Aorta (tissue), 5 donors: Measurements from ENCODE around the gene SP140. TPM values are rescaled to one million over a fixed set of nuclear protein-coding genes. Genes with fewer than 3 reads are reported as not detected.

Source experiments
- ATAC-seq: fragments of 200-7000 bp; cut with Tn5 transposase; one replicate; pipeline ENCODE4 v1.9.1; 2022; ENCODE audit warnings: moderate library complexity; ENCODE audit not compliant: low FRiP score
- DNase-seq, 2 donors: peaks; one replicate each; pipeline ENCODE4 v3.0.0-alpha.2; 2020
- H3K27ac ChIP-seq, 2 donors: one replicate each; pipeline ENCODE4 v1.5.1; 2013; ENCODE audit warnings: low read length in 2 of 2, mild to moderate bottlenecking in 2 of 2, moderate library complexity in 2 of 2, control low read depth in 1 of 2, inconsistent platforms in 1 of 2, low read depth in 1 of 2
- H3K27me3 ChIP-seq, 2 donors: one replicate each; pipeline ENCODE4 v1.6.1; 2013; ENCODE audit warnings: control low read depth in 1 of 2, low read length in 1 of 2, mild to moderate bottlenecking in 1 of 2, moderate library complexity in 1 of 2; ENCODE audit not compliant: insufficient read depth in 2 of 2, control insufficient read depth in 1 of 2
- H3K36me3 ChIP-seq, 2 donors: one replicate each; pipeline ENCODE4 v1.6.1; 2013; ENCODE audit warnings: control low read depth in 1 of 2, low read length in 1 of 2, mild to moderate bottlenecking in 1 of 2; ENCODE audit not compliant: insufficient read depth in 2 of 2, control insufficient read depth in 1 of 2
- H3K4me1 ChIP-seq, 2 donors: one replicate each; pipeline ENCODE4 v1.6.1; 2013; ENCODE audit warnings: low read length in 2 of 2, control low read depth in 1 of 2, mild to moderate bottlenecking in 1 of 2, moderate library complexity in 1 of 2; ENCODE audit not compliant: insufficient read depth in 2 of 2, control insufficient read depth in 1 of 2
- H3K4me3 ChIP-seq, 2 donors: one replicate each; pipeline ENCODE4 v1.5.1; 2013; ENCODE audit warnings: low read length in 2 of 2, control low read depth in 1 of 2, mild to moderate bottlenecking in 1 of 2
- H3K9me3 ChIP-seq: one replicate; pipeline ENCODE4 v1.6.1; 2013; ENCODE audit warnings: mild to moderate bottlenecking, low read length; ENCODE audit not compliant: control insufficient read depth
- WGBS, 2 donors: extraction: QIAGEN DNeasy Blood & Tissue Kit; methylation state at CpG; one replicate each; pipeline ENCODE4 v1.1.7; 2013; 5-methylcytosine and 5-hydroxymethylcytosine counted together
- intact Hi-C, 2 donors: fragments of 100-400 bp; cut with DNase I; formaldehyde crosslinking; loops; one replicate each; pipeline versions ENCODE4 v1.14.2 to v1.15.0; 2022
- polyA plus RNA-seq, 2 donors: library from polyadenylated mRNA; stranded (reverse); fragments of 200-250 nt; gene quantifications; one replicate each; pipeline ENCODE4 v1.2.3, GENCODE V29; 2013
- total RNA-seq, 2 donors: library from RNA; stranded (reverse); fragmentation: NEBNext Ultra II Directional; extraction: Animal tissue kit (Norgen Biotek cat#: 25700); gene quantifications; one replicate each; pipeline ENCODE4 v1.2.1, GENCODE V29; 2021
- donor health status: healthy with polysubstance abuse.
- donor health status: Bipolar disorder and iron deficiency.
- donor health status: DM: no; HTN: no; CAD: no.
- donor health status: DM: no; HTN: no; CAD: no.
- donor health status: DM: yes; HTN: yes; CAD: no.

Gene SP140
- total and polyA plus RNA-seq, 4 donors: 0.13 to 4.1 (median 1.4) TPM

GRCh38 chr2:230234122-230234722, 8.7 kb downstream of the SP140 start:
- 69 to 87% methylated on average over 3 of the region's 3 CpGs for WGBS, 2 donors
- Histone ChIP-seq H3K9me3 (no peaks in the 10 kb centered on the region), H3K4me1 (no peaks in the 10 kb centered on the region), H3K27ac (no peak overlapping the region), H3K4me3 (no peak overlapping the region), H3K27me3 (no peaks in the 10 kb centered on the region), H3K36me3 (no peaks in the 10 kb centered on the region)
- intact Hi-C loops: no loop called here
- ATAC-seq (no peak), DNase-seq (no peak)

- DNase-seq: no peak
- intact Hi-C loops: no loop called here
- Histone ChIP-seq H3K36me3 (no peaks in the 10 kb centered on the region), H3K4me3 (no peak overlapping the region), H3K4me1 (no peaks in the 10 kb centered on the region), H3K27ac (no peak overlapping the region), H3K27me3 (peaks cover 0 to 2% of the 10 kb centered on the region in 2 donors), H3K9me3 (no peaks in the 10 kb centered on the region)
- ATAC-seq: no peak
- 76 to 84% methylated on average over 3 of the region's 3 CpGs for WGBS, 2 donors
Observed at GRCh38 chr2:230234845-230235244, 9.3 kb downstream of the SP140 start.

- H3K4me3 ChIP-seq: no peak overlapping the region
- no peak overlapping the region for H3K27ac ChIP-seq
- no peaks in the 10 kb centered on the region for H3K4me1 ChIP-seq
- no peaks in the 10 kb centered on the region for H3K36me3 ChIP-seq
- no peak for ATAC-seq
- 85 to 87% methylated on average over 2 of the region's 2 CpGs for WGBS, 2 donors
- DNase-seq: no peak
- peaks cover 0 to 4% of the 10 kb centered on the region in 2 donors for H3K27me3 ChIP-seq
- intact Hi-C loops: no loop called here
- no peaks in the 10 kb centered on the region for H3K9me3 ChIP-seq
Observed at GRCh38 chr2:230244211-230244610, 18.7 kb downstream of the SP140 start.

GRCh38 chr2:230246206-230246605, 20.7 kb downstream of the SP140 start:
- no peaks in the 10 kb centered on the region for H3K36me3 ChIP-seq
- 64 to 68% methylated on average over 3 of the region's 3 CpGs for WGBS, 2 donors
- H3K27me3 ChIP-seq: peaks cover 0 to 2% of the 10 kb centered on the region in 2 donors
- ATAC-seq (no peak), DNase-seq (no peak)
- no peaks in the 10 kb centered on the region for H3K4me1 ChIP-seq
- no peaks in the 10 kb centered on the region for H3K9me3 ChIP-seq
- intact Hi-C loops: no loop called here
- H3K27ac ChIP-seq: no peak overlapping the region
- no peak overlapping the region for H3K4me3 ChIP-seq

- 91 to 97% methylated on average over 2 of the region's 2 CpGs for WGBS, 2 donors
- H3K27ac ChIP-seq: no peak overlapping the region
- no peak overlapping the region for H3K4me3 ChIP-seq
- DNase-seq (no peak), ATAC-seq (no peak)
- H3K4me1 ChIP-seq: no peaks in the 10 kb centered on the region
- H3K9me3 ChIP-seq: no peaks in the 10 kb centered on the region
- intact Hi-C loops: no loop called here
- H3K27me3 ChIP-seq: peaks cover 0 to 2% of the 10 kb centered on the region in 2 donors
- no peaks in the 10 kb centered on the region for H3K36me3 ChIP-seq
Observed at GRCh38 chr2:230250231-230250630, 24.7 kb downstream of the SP140 start.

GRCh38 chr2:230254152-230254881, 28.8 kb downstream of the SP140 start:
- no peaks in the 10 kb centered on the region for H3K4me1 ChIP-seq
- ATAC-seq (no peak), DNase-seq (no peak)
- H3K9me3 ChIP-seq: no peaks in the 10 kb centered on the region
- intact Hi-C loops: no loop called here
- WGBS, 2 donors: 82 to 85% methylated on average over 4 of the region's 4 CpGs
- no peak overlapping the region for H3K27ac ChIP-seq
- H3K36me3 ChIP-seq: no peaks in the 10 kb centered on the region
- H3K27me3 ChIP-seq: no peaks in the 10 kb centered on the region
- H3K4me3 ChIP-seq: no peak overlapping the region

- Histone ChIP-seq H3K4me1 (no peaks in the 10 kb centered on the region), H3K27me3 (no peaks in the 10 kb centered on the region), H3K36me3 (no peaks in the 10 kb centered on the region), H3K27ac (no peak overlapping the region), H3K4me3 (no peak overlapping the region), H3K9me3 (no peaks in the 10 kb centered on the region)
- no peak for DNase-seq
- no peak for ATAC-seq
- intact Hi-C loops: no loop called here
- 66 to 70% methylated on average over 3 of the region's 3 CpGs for WGBS, 2 donors
Observed at GRCh38 chr2:230256733-230257332, 31.3 kb downstream of the SP140 start.

- DNase-seq (no peak), ATAC-seq (no peak)
- intact Hi-C loops: no loop called here
- 51 to 53% methylated on average over 4 of the region's 4 CpGs for WGBS, 2 donors
- H3K36me3 ChIP-seq: no peaks in the 10 kb centered on the region
- no peak overlapping the region for H3K27ac ChIP-seq
- no peak overlapping the region for H3K4me3 ChIP-seq
- no peaks in the 10 kb centered on the region for H3K4me1 ChIP-seq
- no peaks in the 10 kb centered on the region for H3K9me3 ChIP-seq
- H3K27me3 ChIP-seq: no peaks in the 10 kb centered on the region
Observed at GRCh38 chr2:230258483-230258882, 32.9 kb downstream of the SP140 start.

GRCh38 chr2:230262246-230262645, 36.7 kb downstream of the SP140 start:
- intact Hi-C loops: no loop called here

More at GRCh38 chr2:230262246-230262645, 36.7 kb downstream of the SP140 start:
- H3K27ac ChIP-seq: no peak overlapping the region
- no peaks in the 10 kb centered on the region for H3K36me3 ChIP-seq
- DNase-seq (no peak), ATAC-seq (no peak)
- no peaks in the 10 kb centered on the region for H3K27me3 ChIP-seq
- no peaks in the 10 kb centered on the region for H3K4me1 ChIP-seq
- WGBS, 2 donors: 89 to 90% methylated on average over 5 of the region's 5 CpGs
- H3K9me3 ChIP-seq: no peaks in the 10 kb centered on the region
- no peak overlapping the region for H3K4me3 ChIP-seq
